ENCODE data around the gene LOXL1.
"Not testable (repeated sequence)": the region's sequence is repeated elsewhere in the genome, so short reads cannot be mapped to it uniquely, and the experiment has no call there.

Gene LOXL1

GRCh38 chr15:73954188-73955145, 28.2 kb downstream of the LOXL1 start:
- DNase-seq: no peak

- no peak for DNase-seq
Measured at GRCh38 chr15:73955326-73955725, 29.1 kb downstream of the LOXL1 start.

- DNase-seq: no peak
Measured at GRCh38 chr15:73955861-73956742, 29.8 kb downstream of the LOXL1 start.

- DNase-seq: no peak
Measured at GRCh38 chr15:73956743-73957135, 30.5 kb downstream of the LOXL1 start.

- no peak for DNase-seq
Measured at GRCh38 chr15:73957276-73957675, 31.0 kb downstream of the LOXL1 start.

GRCh38 chr15:73957785-73958184, 31.5 kb downstream of the LOXL1 start:
- DNase-seq: no peak

- DNase-seq: no peak
Measured at GRCh38 chr15:73959012-73959581, 32.8 kb downstream of the LOXL1 start.

GRCh38 chr15:73959801-73960200, 33.5 kb downstream of the LOXL1 start:
- DNase-seq: no peak

- not testable (repeated sequence) for DNase-seq
Measured at GRCh38 chr15:73960472-73961070, 34.3 kb downstream of the LOXL1 start.

GRCh38 chr15:73962433-73962832, 36.2 kb downstream of the LOXL1 start:
- no peak for DNase-seq

GRCh38 chr15:73964736-73965093, 38.5 kb downstream of the LOXL1 start:
- DNase-seq: peak; percentile 58

- DNase-seq: no peak
Measured at GRCh38 chr15:73965094-73965757, 39.0 kb downstream of the LOXL1 start.

GRCh38 chr15:73965758-73966113, 39.5 kb downstream of the LOXL1 start:
- DNase-seq: no peak

- DNase-seq: no peak
Measured at GRCh38 chr15:73968461-73968860, 42.2 kb downstream of the LOXL1 start.

- DNase-seq: no peak
Measured at GRCh38 chr15:73969151-73969759, 43.0 kb downstream of the LOXL1 start.

- DNase-seq: peak; percentile 74
Measured at GRCh38 chr15:73972984-73973682, 46.9 kb downstream of the LOXL1 start.

GRCh38 chr15:73973683-73974200, 47.5 kb downstream of the LOXL1 start:
- DNase-seq: not testable (repeated sequence)

- peak; percentile 7 for DNase-seq
Measured at GRCh38 chr15:73975440-73976125, 49.3 kb downstream of the LOXL1 start.

- no peak for DNase-seq
Measured at GRCh38 chr15:73978896-73979295, 52.6 kb downstream of the LOXL1 start.

GRCh38 chr15:73979636-73980035, 53.4 kb downstream of the LOXL1 start:
- DNase-seq: no peak

Data from COR-L47 (cell line).